ENCODE results near the gene FGA.

The FGA gene

GRCh38 chr4:154583230-154583629 lies 7.3 kb downstream of the FGA start:
- no peak for DNase-seq (ENCODE audit: low read depth in 1 of 2, low spot score in 1 of 2)

- no peak for DNase-seq (ENCODE audit: low read depth in 1 of 2, low spot score in 1 of 2)
Observed at GRCh38 chr4:154582723-154583122, 7.8 kb downstream of the FGA start.

GRCh38 chr4:154579927-154580326 lies 10.6 kb downstream of the FGA start:
- no peak for DNase-seq (ENCODE audit: low read depth in 1 of 2, low spot score in 1 of 2)

GRCh38 chr4:154578919-154579318 lies 11.6 kb downstream of the FGA start:
- no peak for DNase-seq (ENCODE audit: low read depth in 1 of 2, low spot score in 1 of 2)

- no peak for DNase-seq (ENCODE audit: low read depth in 1 of 2, low spot score in 1 of 2)
Observed at GRCh38 chr4:154577324-154577723, 13.2 kb downstream of the FGA start.

- DNase-seq (ENCODE audit: low read depth in 1 of 2, low spot score in 1 of 2), result no peak
Observed at GRCh38 chr4:154574311-154574710, 16.2 kb downstream of the FGA start.

GRCh38 chr4:154573190-154573870 lies 17.2 kb downstream of the FGA start:
- DNase-seq (ENCODE audit: low read depth in 1 of 2, low spot score in 1 of 2), result no peak

- DNase-seq (ENCODE audit: low read depth in 1 of 2, low spot score in 1 of 2), result no peak
Observed at GRCh38 chr4:154569584-154569983, 21.0 kb downstream of the FGA start.

GRCh38 chr4:154569028-154569427 lies 21.5 kb downstream of the FGA start:
- no peak for DNase-seq (ENCODE audit: low read depth in 1 of 2, low spot score in 1 of 2)

GRCh38 chr4:154566639-154567204 lies 23.8 kb downstream of the FGA start:
- no peak for DNase-seq (ENCODE audit: low read depth in 1 of 2, low spot score in 1 of 2)

- DNase-seq (ENCODE audit: low read depth in 1 of 2, low spot score in 1 of 2), result no peak
Observed at GRCh38 chr4:154565704-154566103, 24.8 kb downstream of the FGA start.

GRCh38 chr4:154564311-154564710 lies 26.2 kb downstream of the FGA start:
- no peak for DNase-seq (ENCODE audit: low read depth in 1 of 2, low spot score in 1 of 2)

GRCh38 chr4:154562697-154563254 lies 27.8 kb downstream of the FGA start, which contains the start of gene FGB:
Gene FGB (plus strand): TSS chr4:154563011. CDS start chr4:154563019, 8 bp downstream.
- no peak for DNase-seq (ENCODE audit: low read depth in 1 of 2, low spot score in 1 of 2)

- no peak for DNase-seq (ENCODE audit: low read depth in 1 of 2, low spot score in 1 of 2)
Observed at GRCh38 chr4:154560824-154561231, 29.7 kb downstream of the FGA start.

GRCh38 chr4:154560419-154560801 lies 30.1 kb downstream of the FGA start:
- no peak for DNase-seq (ENCODE audit: low read depth in 1 of 2, low spot score in 1 of 2)

- DNase-seq (ENCODE audit: low read depth in 1 of 2, low spot score in 1 of 2), result no peak
Observed at GRCh38 chr4:154559494-154560418, 30.8 kb downstream of the FGA start.

GRCh38 chr4:154559141-154559493 lies 31.4 kb downstream of the FGA start:
- no peak for DNase-seq (ENCODE audit: low read depth in 1 of 2, low spot score in 1 of 2)

GRCh38 chr4:154551872-154552686 lies 38.5 kb downstream of the FGA start:
- DNase-seq (ENCODE audit: low read depth in 1 of 2, low spot score in 1 of 2), result peak; percentile 40 to 41

- peak; percentile 90 to 95 for DNase-seq (ENCODE audit: low read depth in 1 of 2, low spot score in 1 of 2)
Observed at GRCh38 chr4:154549894-154550790, 40.4 kb downstream of the FGA start, which contains the start of gene PLRG1. Gene PLRG1 (minus strand): TSS chr4:154550400. CDS start chr4:154550308, 92 bp downstream.

GRCh38 chr4:154545689-154546088 lies 44.9 kb downstream of the FGA start:
- DNase-seq (ENCODE audit: low read depth in 1 of 2, low spot score in 1 of 2), result no peak

All from stimulated activated CD4-positive, alpha-beta T cell treated with anti-CD3 and anti-CD28 coated beads, Interleukin-15, amount 100 ng/mL, for 1 hour (primary cell).